ENCODE data around the gene LPP.

GRCh38 chr3:188139466-188139865 is 14.5 kb upstream of the LPP start:
- TF ChIP-seq TBL1XR1 (IDR thresholded peaks at IDR 0.05; ENCODE audit: borderline replicate concordance, low read length, partially characterized antibody) (no peak), SIN3B (IDR thresholded peaks at IDR 0.05; ENCODE audit: low read length) (no peak), PCBP2 (optimal IDR thresholded peaks at IDR 0.05; ENCODE audit: low read depth, low read length, poor library complexity, severe bottlenecking) (no peak), POLR2AphosphoS5 (IDR thresholded peaks at IDR 0.05; ENCODE audit: low read depth, low read length) (no peak), RAD21 (CRISPR knock-in tag; IDR thresholded peaks at IDR 0.05) (no peak), NR2F1 (CRISPR knock-in tag; IDR thresholded peaks at IDR 0.05) (no peak)
